HL-60 (cell line): ENCODE measurements around the gene ZNF283.

Experiments used
- DNase-seq, 2 experiments: peaks; one replicate each; pipeline ENCODE4 v3.0.0-alpha.2; 2010 to 2020; ENCODE audit warnings: low read depth in 1 of 2, low spot score in 1 of 2
- H3K27ac ChIP-seq: fragments of 250-450 bp; sonication (Bioruptor Pico); replicated peaks from 2 replicates; pipeline ENCODE4 v1.5.1; 2020; ENCODE audit warnings: mild to moderate bottlenecking, moderate library complexity
- H3K27me3 ChIP-seq: fragments of 250-450 bp; sonication (Bioruptor Pico); 2 replicates; pipeline ENCODE4 v1.5.1; 2021; ENCODE audit warnings: mild to moderate bottlenecking, moderate library complexity; ENCODE audit not compliant: insufficient read depth, poor library complexity, severe bottlenecking
- H3K4me3 ChIP-seq: replicated peaks from 2 replicates; pipeline ENCODE4 v1.5.1; 2011; ENCODE audit warnings: mild to moderate bottlenecking, control low read depth, low read length; ENCODE audit not compliant: insufficient read depth
- GABPA ChIP-seq: IDR thresholded peaks from 2 replicates; pipeline ENCODE4 v1.6.1; 2012; ENCODE audit warnings: low read depth
- POLR2AphosphoS5 ChIP-seq: IDR thresholded peaks from 2 replicates; pipeline ENCODE4 v1.6.1; 2012; ENCODE audit warnings: low read depth
- SPI1 ChIP-seq: IDR thresholded peaks from 2 replicates; pipeline ENCODE4 v1.6.1; 2012; ENCODE audit warnings: low read depth, mild to moderate bottlenecking, borderline replicate concordance
- TF ChIP-seq, protein P1 (sequence below): IDR thresholded peaks from 2 replicates; pipeline ENCODE4 v1.6.1; 2012; ENCODE audit warnings: low read depth; ENCODE audit not compliant: insufficient replicate concordance
- TF ChIP-seq, protein P2 (sequence below): IDR thresholded peaks from one replicate; pipeline ENCODE4 v1.5.1; 2011; ENCODE audit warnings: low read length, control low read depth, inconsistent platforms; ENCODE audit not compliant: insufficient read depth

The ZNF283 gene

GRCh38 chr19:43797118-43797517 lies 30.0 kb upstream of the ZNF283 start:
- TF ChIP-seq GABPA (no peak), SPI1 (no peak), POLR2AphosphoS5 (no peak)
- TF ChIP-seq, protein P1, sequence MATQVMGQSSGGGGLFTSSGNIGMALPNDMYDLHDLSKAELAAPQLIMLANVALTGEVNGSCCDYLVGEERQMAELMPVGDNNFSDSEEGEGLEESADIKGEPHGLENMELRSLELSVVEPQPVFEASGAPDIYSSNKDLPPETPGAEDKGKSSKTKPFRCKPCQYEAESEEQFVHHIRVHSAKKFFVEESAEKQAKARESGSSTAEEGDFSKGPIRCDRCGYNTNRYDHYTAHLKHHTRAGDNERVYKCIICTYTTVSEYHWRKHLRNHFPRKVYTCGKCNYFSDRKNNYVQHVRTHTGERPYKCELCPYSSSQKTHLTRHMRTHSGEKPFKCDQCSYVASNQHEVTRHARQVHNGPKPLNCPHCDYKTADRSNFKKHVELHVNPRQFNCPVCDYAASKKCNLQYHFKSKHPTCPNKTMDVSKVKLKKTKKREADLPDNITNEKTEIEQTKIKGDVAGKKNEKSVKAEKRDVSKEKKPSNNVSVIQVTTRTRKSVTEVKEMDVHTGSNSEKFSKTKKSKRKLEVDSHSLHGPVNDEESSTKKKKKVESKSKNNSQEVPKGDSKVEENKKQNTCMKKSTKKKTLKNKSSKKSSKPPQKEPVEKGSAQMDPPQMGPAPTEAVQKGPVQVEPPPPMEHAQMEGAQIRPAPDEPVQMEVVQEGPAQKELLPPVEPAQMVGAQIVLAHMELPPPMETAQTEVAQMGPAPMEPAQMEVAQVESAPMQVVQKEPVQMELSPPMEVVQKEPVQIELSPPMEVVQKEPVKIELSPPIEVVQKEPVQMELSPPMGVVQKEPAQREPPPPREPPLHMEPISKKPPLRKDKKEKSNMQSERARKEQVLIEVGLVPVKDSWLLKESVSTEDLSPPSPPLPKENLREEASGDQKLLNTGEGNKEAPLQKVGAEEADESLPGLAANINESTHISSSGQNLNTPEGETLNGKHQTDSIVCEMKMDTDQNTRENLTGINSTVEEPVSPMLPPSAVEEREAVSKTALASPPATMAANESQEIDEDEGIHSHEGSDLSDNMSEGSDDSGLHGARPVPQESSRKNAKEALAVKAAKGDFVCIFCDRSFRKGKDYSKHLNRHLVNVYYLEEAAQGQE, result no peak
- TF ChIP-seq, protein P2, sequence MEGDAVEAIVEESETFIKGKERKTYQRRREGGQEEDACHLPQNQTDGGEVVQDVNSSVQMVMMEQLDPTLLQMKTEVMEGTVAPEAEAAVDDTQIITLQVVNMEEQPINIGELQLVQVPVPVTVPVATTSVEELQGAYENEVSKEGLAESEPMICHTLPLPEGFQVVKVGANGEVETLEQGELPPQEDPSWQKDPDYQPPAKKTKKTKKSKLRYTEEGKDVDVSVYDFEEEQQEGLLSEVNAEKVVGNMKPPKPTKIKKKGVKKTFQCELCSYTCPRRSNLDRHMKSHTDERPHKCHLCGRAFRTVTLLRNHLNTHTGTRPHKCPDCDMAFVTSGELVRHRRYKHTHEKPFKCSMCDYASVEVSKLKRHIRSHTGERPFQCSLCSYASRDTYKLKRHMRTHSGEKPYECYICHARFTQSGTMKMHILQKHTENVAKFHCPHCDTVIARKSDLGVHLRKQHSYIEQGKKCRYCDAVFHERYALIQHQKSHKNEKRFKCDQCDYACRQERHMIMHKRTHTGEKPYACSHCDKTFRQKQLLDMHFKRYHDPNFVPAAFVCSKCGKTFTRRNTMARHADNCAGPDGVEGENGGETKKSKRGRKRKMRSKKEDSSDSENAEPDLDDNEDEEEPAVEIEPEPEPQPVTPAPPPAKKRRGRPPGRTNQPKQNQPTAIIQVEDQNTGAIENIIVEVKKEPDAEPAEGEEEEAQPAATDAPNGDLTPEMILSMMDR, result no peak
- H3K27me3 ChIP-seq, result peaks cover 3% of the 10 kb centered on the region
- DNase-seq, result no peak
- H3K27ac ChIP-seq, result no peak overlapping the region
- no peak overlapping the region for H3K4me3 ChIP-seq

DNA sequence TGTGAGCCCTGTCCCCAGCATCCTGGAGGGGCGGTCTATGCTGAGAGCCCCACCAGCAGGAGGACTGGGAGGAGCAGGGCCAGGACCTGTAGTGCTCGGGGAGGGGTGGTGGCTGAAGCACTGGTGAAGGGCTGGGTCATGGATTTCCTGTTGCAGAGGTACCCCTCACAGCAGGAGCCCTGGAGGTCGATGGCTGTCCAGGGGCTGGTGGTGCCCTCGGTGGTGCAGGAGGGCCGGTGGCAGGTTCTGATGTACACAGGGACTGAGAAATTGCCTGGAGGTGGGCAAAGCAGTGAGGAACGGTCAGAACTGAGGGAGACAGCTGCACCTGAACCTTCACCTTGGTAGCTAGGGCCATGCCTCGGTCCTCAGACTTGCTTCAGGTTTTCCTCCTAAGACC lies 29.6 kb upstream of the ZNF283 start:
- H3K27me3 ChIP-seq, result peaks cover 3% of the 10 kb centered on the region
- TF ChIP-seq, protein P2, result no peak
- no peak for TF ChIP-seq POLR2AphosphoS5
- TF ChIP-seq SPI1, result no peak
- TF ChIP-seq GABPA, result no peak
- TF ChIP-seq, protein P1, result no peak
- DNase-seq, result no peak
- H3K4me3 ChIP-seq, result no peak overlapping the region
- no peak overlapping the region for H3K27ac ChIP-seq

DNA sequence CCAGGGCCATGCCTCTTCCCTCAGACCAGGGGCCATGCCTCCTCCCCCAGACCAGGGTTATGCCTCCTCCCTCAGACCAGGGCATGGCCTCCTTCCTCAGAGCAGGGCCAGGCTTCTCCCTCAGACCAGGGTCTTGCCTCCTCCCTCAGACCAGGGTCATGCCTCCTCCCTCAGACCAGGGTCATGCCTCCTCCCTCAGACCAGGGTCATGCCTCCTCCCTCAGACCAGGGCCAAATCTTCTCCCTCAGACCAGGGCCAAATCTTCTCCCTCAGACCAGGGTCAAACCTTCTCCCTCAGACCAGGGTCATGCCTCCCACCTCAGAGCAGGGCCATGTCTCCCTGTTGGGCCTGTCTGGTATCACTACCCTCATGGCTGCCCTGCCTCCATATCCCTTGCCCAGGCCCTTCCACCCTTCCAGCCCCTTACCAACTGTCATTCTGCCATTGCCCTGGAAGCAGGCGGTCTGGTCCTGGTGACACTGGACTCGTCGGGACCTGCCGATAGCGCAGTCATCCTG lies 29.0 kb upstream of the ZNF283 start:
- DNase-seq, result no peak
- peaks cover 3% of the 10 kb centered on the region for H3K27me3 ChIP-seq
- TF ChIP-seq GABPA (no peak), POLR2AphosphoS5 (no peak), SPI1 (no peak)
- TF ChIP-seq, protein P2, result no peak
- TF ChIP-seq, protein P1, result no peak
- no peak overlapping the region for H3K27ac ChIP-seq
- H3K4me3 ChIP-seq, result peak overlapping the region; percentile 35
